ENCODE results near the gene APC2.
A peak's percentile ranks its signal among the peaks of the same experiment; 100 is the strongest.
"Not testable (repeated sequence)": the region's sequence is repeated elsewhere in the genome, so short reads cannot be mapped to it uniquely, and the experiment has no call there.

Gene APC2

GRCh38 chr19:1509602-1510441 lies 59.9 kb downstream of the APC2 start:
- no peak for DNase-seq (ENCODE audit: low read depth in 2 of 3, low spot score in 1 of 3)

GRCh38 chr19:1510442-1510806 lies 60.5 kb downstream of the APC2 start:
- no peak for DNase-seq (ENCODE audit: low read depth in 2 of 3, low spot score in 1 of 3)

DNA sequence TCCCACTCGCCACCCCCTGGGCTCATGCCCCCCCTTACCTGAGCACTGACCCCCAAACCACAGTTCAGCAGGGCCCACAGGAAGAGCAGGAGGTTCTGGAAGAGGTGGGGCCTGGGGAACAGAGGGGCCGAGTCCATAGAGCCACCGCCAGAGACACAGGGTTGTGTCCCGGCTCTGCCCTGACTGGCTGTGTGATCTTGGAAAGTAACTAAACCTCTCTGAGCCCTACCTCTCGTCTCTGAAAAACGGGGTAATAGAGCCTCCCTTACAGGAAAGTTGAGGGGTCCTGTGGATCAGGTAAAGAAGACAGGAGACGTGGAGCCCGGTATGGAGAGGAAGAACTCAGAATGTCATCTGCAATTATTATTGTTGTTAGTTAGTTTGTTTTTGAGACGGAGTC lies 60.9 kb downstream of the APC2 start:
- no peak for DNase-seq (ENCODE audit: low read depth in 2 of 3, low spot score in 1 of 3)

DNA sequence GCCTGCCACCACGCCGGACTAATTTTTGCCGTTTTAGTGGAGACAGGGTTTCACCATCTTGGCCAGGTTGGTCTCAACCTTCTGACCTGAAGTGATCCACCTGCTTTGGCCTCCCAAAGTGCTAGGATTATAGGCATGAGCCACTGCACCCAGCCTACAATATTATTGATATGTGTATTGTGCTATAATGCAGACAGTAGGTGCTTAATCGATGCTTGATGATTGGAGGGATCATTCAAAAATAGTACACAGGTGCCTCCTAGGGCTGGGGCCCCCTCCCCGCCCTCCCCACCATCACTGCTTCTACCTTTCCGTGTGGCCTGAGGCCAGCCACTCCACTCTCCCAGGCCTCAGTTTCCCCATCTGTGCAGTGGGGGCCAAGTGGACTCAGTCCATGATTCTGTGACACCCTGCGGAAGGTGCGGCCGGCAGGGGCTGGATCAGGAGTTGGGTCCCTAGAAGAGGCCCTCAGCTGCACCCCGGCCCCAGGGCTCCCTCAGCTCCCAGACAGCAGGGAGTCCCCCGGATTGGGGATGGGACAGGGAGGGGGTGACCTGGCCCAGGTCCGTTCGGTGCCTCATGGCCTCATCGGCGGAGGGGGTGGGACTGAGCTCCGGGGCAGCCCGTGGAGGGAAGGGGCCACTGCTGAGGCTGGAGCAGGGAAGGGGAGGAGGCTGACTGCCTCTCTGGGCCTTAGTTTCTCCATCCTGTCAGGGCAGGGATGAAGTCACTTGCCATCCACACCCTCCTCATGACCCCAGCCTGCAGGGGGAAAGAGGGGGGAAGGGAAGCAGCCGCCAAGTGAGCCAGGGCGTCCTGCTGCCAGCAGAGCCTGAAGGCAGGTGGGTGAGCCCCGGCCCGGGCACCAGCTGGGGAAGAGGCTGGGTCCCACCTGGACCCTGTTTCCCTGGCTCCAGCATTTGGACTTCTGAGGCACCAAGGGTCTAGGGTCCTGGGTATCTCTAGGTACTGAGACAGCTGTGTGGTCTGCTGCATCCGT lies 61.7 kb downstream of the APC2 start:
- DNase-seq (ENCODE audit: low read depth in 2 of 3, low spot score in 1 of 3), result no peak

DNA sequence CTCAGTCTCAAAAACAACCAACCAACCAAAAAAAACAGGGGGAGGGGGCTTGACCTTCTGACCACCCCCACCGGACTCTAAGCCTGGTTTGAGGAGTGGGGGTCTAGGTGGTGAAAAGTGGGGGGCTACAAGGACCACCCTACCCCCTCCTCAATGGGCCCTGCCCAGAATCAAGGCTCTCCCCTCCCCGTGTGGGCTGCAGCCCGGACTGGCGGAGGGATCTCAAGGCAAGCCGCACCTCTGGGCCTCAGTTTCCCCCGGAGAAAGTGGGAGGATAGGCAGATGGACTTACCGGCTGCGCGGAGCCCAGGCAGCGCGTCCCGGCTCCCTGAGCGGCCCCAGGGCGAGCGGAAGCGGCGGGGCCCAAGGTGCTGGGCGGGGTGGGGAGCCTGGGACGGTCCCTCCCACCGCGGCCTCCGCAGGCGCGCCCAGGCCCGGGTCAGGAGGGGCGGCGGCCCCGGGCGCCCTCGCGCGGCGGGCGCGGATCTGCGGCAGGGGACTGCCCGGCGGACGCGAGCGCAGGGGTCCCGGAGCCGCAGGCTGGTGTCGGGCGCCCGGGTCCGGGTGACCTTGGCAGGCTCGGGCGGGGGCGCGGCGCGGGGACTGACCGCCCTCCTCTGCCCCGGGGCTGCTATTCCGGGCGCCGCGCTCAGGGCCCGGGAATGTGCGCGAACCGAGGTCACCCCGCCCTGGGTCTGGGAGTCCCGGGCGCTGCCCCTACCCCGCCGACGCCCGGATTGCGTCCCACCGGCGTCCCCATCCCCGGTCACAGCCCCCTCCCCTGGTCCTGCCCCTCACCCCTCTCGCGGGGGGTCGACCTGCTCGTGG lies 63.0 kb downstream of the APC2 start, which contains the start of gene ADAMTSL5:
Gene ADAMTSL5 (minus strand): TSS at position 349 of the 828 bp plus-strand sequence. CDS start 2,076 bp downstream, outside the sequence.
- peak; percentile 39 to 76 (median 56) for DNase-seq (ENCODE audit: low read depth in 2 of 3, low spot score in 1 of 3)

- DNase-seq (ENCODE audit: low read depth in 2 of 3, low spot score in 1 of 3), result peak; percentile 60 to 68 (median 66)
Measured at GRCh38 chr19:1513499-1514294, 63.8 kb downstream of the APC2 start.

DNA sequence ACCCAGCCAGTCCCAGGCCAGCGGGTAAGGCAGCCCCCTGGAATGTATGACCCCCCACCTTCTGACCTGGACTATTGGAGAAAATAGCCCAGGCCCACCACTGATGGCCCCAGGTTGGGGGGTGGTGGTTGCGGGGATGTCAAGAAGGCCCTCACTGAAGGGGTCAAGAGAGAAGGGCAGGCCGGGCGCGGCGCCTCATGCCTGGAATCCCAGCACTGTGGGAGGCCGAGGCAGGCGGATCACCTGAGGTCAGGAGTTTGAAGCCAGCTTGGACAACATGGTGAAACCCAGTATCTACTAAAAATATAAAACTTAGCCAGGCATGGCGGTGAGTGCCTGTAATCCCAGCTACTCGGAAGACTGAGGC lies 64.4 kb downstream of the APC2 start:
- DNase-seq (ENCODE audit: low read depth in 2 of 3, low spot score in 1 of 3), result no peak

GRCh38 chr19:1514986-1515721 lies 65.2 kb downstream of the APC2 start:
- no peak for DNase-seq (ENCODE audit: low read depth in 2 of 3, low spot score in 1 of 3)

GRCh38 chr19:1516395-1516753 lies 66.5 kb downstream of the APC2 start:
- DNase-seq (ENCODE audit: low read depth in 2 of 3, low spot score in 1 of 3), result no peak

GRCh38 chr19:1518471-1518870 lies 68.5 kb downstream of the APC2 start:
- no peak for DNase-seq (ENCODE audit: low read depth in 2 of 3, low spot score in 1 of 3)

DNA sequence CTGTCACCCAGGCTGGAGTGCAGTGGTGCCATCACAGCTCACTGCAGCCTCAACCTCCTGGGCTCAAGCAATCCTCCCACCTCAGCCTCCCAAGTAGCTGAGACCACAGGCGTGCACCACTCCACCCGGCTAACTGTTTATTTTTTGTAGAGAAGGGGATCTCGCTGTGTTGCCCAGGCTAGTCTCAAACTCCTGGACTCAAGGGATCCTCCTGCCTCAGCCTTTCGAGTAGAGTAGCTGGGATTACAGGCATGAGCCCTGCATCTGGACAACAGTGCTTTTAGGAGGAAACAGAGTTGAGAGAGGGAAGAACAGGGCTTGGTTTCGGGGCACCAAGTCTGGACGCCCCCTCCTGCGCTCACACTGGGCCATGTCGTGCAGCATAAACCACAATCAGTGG lies 69.9 kb downstream of the APC2 start:
- DNase-seq (ENCODE audit: low read depth in 2 of 3, low spot score in 1 of 3), result not testable (repeated sequence)

- no peak for DNase-seq (ENCODE audit: low read depth in 2 of 3, low spot score in 1 of 3)
Measured at GRCh38 chr19:1520203-1520780, 70.4 kb downstream of the APC2 start.

DNA sequence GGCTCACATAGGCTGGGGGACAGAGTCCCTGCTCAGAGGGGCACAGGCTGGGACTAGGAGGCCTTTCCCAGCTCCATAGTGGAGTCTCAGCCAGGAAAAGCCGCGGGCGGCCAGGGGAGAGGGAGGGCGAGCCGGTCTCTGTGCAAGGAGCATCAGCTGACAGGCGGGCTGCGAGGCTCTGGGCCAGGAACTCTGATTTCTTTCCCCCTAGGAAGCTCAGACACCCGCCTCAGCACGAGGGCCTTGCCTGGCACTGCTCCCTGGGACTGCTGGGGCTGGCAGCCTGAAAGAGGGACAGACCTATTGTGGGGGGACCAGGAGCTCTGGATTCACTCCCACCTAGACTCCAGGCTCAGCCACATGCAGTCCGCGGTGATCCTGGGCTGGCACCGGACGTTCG lies 71.7 kb downstream of the APC2 start:
- DNase-seq (ENCODE audit: low read depth in 2 of 3, low spot score in 1 of 3), result no peak

GRCh38 chr19:1522061-1522460 lies 72.1 kb downstream of the APC2 start:
- DNase-seq (ENCODE audit: low read depth in 2 of 3, low spot score in 1 of 3), result no peak

- DNase-seq (ENCODE audit: low read depth in 2 of 3, low spot score in 1 of 3), result no peak
Measured at GRCh38 chr19:1522838-1523237, 72.9 kb downstream of the APC2 start.

All from stimulated activated CD4-positive, alpha-beta T cell treated with anti-CD3 and anti-CD28 coated beads, Interleukin-12 subunit alpha, Interleukin-12 subunit beta, amount 100 ng/mL, for 48 hours (primary cell).